Spleen (tissue), 11 donors: ENCODE results near the gene KRTAP5-8. TPM values are rescaled to one million over a fixed set of nuclear protein-coding genes. Genes with fewer than 3 reads are reported as not detected.
"Not testable (repeated sequence)": the region's sequence is repeated elsewhere in the genome, so short reads cannot be mapped to it uniquely, and the experiment has no call there.

Experiments
- DNase-seq: peaks from one replicate; pipeline ENCODE4 v3.0.0-alpha.2; 2020
- H3K27ac ChIP-seq, 8 donors: fragments of 200-600 bp; sonication (generic) in 7 of 8; 1 replicate in 4 of 8; 2 replicates in 4 of 8; pipeline versions ENCODE4 v1.5.0 to v1.8.0; 2016 to 2021; ENCODE audit warnings: inconsistent platforms in 4 of 8, mild to moderate bottlenecking in 4 of 8, moderate library complexity in 1 of 8
- H3K27me3 ChIP-seq, 7 donors: fragments of 200-600 bp; sonication (generic) in 6 of 7; replicated peaks in 1 of 7; 1 replicate in 4 of 7; 2 replicates in 3 of 7; pipeline versions ENCODE4 v1.5.0 to v1.8.0; 2016 to 2021; ENCODE audit warnings: inconsistent platforms in 3 of 7, mild to moderate bottlenecking in 1 of 7
- H3K36me3 ChIP-seq, 6 donors: fragments of 200-600 bp; sonication (generic) in 5 of 6; 1 replicate in 4 of 6; 2 replicates in 2 of 6; pipeline versions ENCODE4 v1.5.0 to v1.8.0; 2016 to 2021; ENCODE audit warnings: inconsistent platforms in 2 of 6
- H3K4me1 ChIP-seq, 6 donors: fragments of 200-600 bp; sonication (generic) in 5 of 6; 1 replicate in 3 of 6; 2 replicates in 3 of 6; pipeline versions ENCODE4 v1.5.0 to v1.8.0; 2016 to 2021; ENCODE audit warnings: inconsistent platforms in 3 of 6
- H3K4me3 ChIP-seq, 8 donors: fragments of 200-600 bp; sonication (generic) in 7 of 8; 1 replicate in 4 of 8; 2 replicates in 4 of 8; pipeline versions ENCODE4 v1.5.0 to v1.8.0; 2016 to 2021; ENCODE audit warnings: inconsistent platforms in 4 of 8, mild to moderate bottlenecking in 4 of 8, moderate library complexity in 2 of 8
- H3K9me3 ChIP-seq, 8 donors: fragments of 200-600 bp; sonication (generic) in 7 of 8; 1 replicate in 4 of 8; 2 replicates in 4 of 8; pipeline versions ENCODE4 v1.5.0 to v1.8.0; 2016 to 2021; ENCODE audit warnings: inconsistent platforms in 4 of 8
- POLR2A ChIP-seq, 3 donors: fragments of 450-650 bp; IDR thresholded peaks; one replicate each; pipeline ENCODE4 v1.5.1; 2017; ENCODE audit warnings: antibody characterized with exemption in 3 of 3, mild to moderate bottlenecking in 1 of 3
- POLR2AphosphoS5 ChIP-seq, 3 donors: sonication (generic); formaldehyde crosslinking; IDR thresholded peaks; one replicate each; pipeline ENCODE4 v1.5.1; 2017; ENCODE audit warnings: antibody characterized with exemption in 3 of 3
- WGBS, 5 donors: extraction: QIAGEN DNeasy Blood & Tissue Kit in 3 of 5; methylation state at CpG; one replicate each; pipeline versions ENCODE4 v1.1.5 to v1.1.7; 2013 to 2018; 5-methylcytosine and 5-hydroxymethylcytosine counted together
- intact Hi-C: fragments of 100-400 bp; cut with DNase I; formaldehyde crosslinking; loops from one replicate; pipeline ENCODE4 v1.15.0; 2023; ENCODE audit warnings: low total_unique reads
- polyA plus RNA-seq, 3 donors: library from polyadenylated mRNA; stranded (reverse); fragments of 200-250 nt; gene quantifications; one replicate each; pipeline ENCODE4 v1.2.1, GENCODE V29; 2013
- total RNA-seq, 7 donors: library from RNA; depleted of rRNA in 3 of 7; stranded (reverse); fragments of >200 nt in 3 of 7; fragmentation: NEBNext Ultra II Directional in 4 of 7; extraction: Animal tissue kit (Norgen Biotek cat#: 25700) in 4 of 7; gene quantifications; one replicate each; pipeline versions ENCODE4 v1.1.0 to v1.2.1, GENCODE V29; 2016 to 2021
- TF ChIP-seq, protein P1 (sequence below), 11 experiments: fragments of 200-600 bp in 7 of 11; fragments of 450-650 bp in 4 of 11; sonication (generic) in 4 of 11; IDR thresholded peaks in 8 of 11; conservative IDR thresholded peaks in 3 of 11; 1 replicate in 7 of 11; 2 replicates in 4 of 11; pipeline versions ENCODE4 v1.4.0 to v1.8.0; 2016 to 2021; ENCODE audit warnings: antibody characterized with exemption in 11 of 11, inconsistent platforms in 4 of 11, mild to moderate bottlenecking in 1 of 11
- donor health status: healthy with polysubstance abuse.
- donor health status: DM: no; HTN: no; CAD: no; lungs with moderate emphysema.
- donor health status: DM: no; HTN: no; CAD: no.
- donor health status: Bipolar disorder and iron deficiency.
- donor health status: healthy.
- donor health status: DM: no; HTN: no; CAD: no.
- donor health status: DM: yes; HTN: yes; CAD: no.

KRTAP5-8 gene
- total and polyA plus RNA-seq, 10 donors = 0.09 to 0.63 (median 0.25) TPM; not detected in 4

DNA sequence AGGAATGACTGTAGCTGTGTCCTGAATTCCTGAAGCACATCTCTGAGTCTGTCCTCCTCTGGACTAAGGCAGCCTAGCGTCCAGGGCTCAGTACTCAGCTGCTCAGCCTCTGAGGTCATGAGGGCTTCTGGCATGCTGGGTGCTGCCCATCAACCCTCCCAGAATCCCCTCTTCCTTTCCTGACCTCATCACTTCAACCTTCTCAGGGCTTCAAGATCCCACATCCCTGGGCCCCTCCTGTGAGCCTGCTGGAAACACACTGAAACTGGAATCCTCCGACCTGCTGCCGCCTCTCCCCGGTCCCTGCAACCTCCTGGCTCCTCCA, 803 bp downstream of the KRTAP5-8 start:
- Histone ChIP-seq H3K27me3 (no peaks in the 10 kb centered on the region), H3K9me3 (peaks cover 0 to 11% (median 0%) of the 10 kb centered on the region in 8 donors), H3K36me3 (no peaks in the 10 kb centered on the region), H3K4me3 (no peak overlapping the region), H3K27ac (no peak overlapping the region), H3K4me1 (peaks cover 0 to 3% (median 0%) of the 10 kb centered on the region in 6 donors)
- no peak for DNase-seq
- 82 to 94% (median 89%) methylated on average over 4 of the region's 4 CpGs for WGBS, 5 donors
- TF ChIP-seq, protein P1, sequence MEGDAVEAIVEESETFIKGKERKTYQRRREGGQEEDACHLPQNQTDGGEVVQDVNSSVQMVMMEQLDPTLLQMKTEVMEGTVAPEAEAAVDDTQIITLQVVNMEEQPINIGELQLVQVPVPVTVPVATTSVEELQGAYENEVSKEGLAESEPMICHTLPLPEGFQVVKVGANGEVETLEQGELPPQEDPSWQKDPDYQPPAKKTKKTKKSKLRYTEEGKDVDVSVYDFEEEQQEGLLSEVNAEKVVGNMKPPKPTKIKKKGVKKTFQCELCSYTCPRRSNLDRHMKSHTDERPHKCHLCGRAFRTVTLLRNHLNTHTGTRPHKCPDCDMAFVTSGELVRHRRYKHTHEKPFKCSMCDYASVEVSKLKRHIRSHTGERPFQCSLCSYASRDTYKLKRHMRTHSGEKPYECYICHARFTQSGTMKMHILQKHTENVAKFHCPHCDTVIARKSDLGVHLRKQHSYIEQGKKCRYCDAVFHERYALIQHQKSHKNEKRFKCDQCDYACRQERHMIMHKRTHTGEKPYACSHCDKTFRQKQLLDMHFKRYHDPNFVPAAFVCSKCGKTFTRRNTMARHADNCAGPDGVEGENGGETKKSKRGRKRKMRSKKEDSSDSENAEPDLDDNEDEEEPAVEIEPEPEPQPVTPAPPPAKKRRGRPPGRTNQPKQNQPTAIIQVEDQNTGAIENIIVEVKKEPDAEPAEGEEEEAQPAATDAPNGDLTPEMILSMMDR (IDR thresholded peaks at IDR 0.05 in 8 of 11, conservative IDR thresholded peaks at IDR 0.05 in 3 of 11) = no peak
- TF ChIP-seq POLR2AphosphoS5 (IDR thresholded peaks at IDR 0.05) (no peak), POLR2A (IDR thresholded peaks at IDR 0.05) (no peak)
- intact Hi-C loops = no loop called here

DNA sequence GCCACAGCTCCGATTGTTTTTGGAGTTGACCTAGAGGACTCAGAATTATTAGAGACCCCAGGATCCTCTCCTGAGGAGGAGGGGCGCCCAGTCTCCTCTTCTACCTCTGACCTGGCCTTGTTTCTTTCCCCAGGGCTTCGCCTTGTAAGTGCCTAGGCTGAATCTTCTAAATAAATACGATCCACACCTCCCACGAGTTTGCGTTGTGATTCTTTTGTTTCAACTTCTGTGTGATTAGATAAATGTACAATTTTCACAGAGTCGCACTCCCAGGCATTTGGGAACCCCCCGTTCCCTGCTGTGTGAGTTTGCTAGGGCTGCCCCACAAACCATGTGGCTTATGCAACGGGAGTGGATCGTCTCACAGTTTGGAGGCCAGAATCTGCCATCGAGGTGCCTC, 1.2 kb downstream of the KRTAP5-8 start:
- TF ChIP-seq POLR2AphosphoS5 (IDR thresholded peaks at IDR 0.05) (no peak), POLR2A (IDR thresholded peaks at IDR 0.05) (no peak)
- TF ChIP-seq, protein P1 (IDR thresholded peaks at IDR 0.05 in 8 of 11, conservative IDR thresholded peaks at IDR 0.05 in 3 of 11) = no peak
- no peaks in the 10 kb centered on the region for H3K36me3 ChIP-seq
- H3K27me3 ChIP-seq = no peaks in the 10 kb centered on the region
- no peak for DNase-seq
- intact Hi-C loops = no loop called here
- peaks cover 0 to 11% (median 0%) of the 10 kb centered on the region in 8 donors for H3K9me3 ChIP-seq
- H3K4me1 ChIP-seq = peaks cover 0 to 7% (median 0%) of the 10 kb centered on the region in 6 donors
- WGBS, 5 donors = 81 to 90% (median 85%) methylated on average over 11 of the region's 11 CpGs
- no peak overlapping the region for H3K4me3 ChIP-seq
- no peak overlapping the region for H3K27ac ChIP-seq

DNA sequence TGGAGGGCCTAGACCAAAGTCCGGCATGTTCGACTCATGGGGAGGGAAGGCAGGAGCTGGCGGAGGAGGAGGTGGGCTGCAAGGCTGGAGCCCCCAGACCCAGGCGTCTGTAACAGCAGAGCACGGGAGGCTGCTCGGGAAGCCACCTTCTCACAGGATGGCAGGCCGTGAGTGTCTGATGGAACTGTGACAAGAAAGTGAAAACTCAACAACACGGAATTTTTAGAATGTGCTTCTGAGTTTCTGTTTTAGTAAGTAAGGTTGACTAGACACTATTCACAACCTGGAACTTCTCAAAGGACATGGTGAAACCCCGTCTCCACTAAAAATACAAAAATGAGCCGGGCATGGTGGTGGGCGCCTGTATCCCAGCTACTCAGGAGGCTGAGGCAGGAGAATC, 2.1 kb downstream of the KRTAP5-8 start:
- H3K4me3 ChIP-seq, H3K27me3 ChIP-seq, intact Hi-C loops, DNase-seq, H3K27ac ChIP-seq, H3K36me3 ChIP-seq: not testable (repeated sequence)
- Histone ChIP-seq H3K9me3 (peaks cover 0 to 11% (median 0%) of the 10 kb centered on the region in 8 donors), H3K4me1 (peaks cover 0 to 11% (median 0%) of the 10 kb centered on the region in 6 donors)
- WGBS, 5 donors = 85 to 91% (median 86%) methylated on average over 11 of the region's 11 CpGs

DNA sequence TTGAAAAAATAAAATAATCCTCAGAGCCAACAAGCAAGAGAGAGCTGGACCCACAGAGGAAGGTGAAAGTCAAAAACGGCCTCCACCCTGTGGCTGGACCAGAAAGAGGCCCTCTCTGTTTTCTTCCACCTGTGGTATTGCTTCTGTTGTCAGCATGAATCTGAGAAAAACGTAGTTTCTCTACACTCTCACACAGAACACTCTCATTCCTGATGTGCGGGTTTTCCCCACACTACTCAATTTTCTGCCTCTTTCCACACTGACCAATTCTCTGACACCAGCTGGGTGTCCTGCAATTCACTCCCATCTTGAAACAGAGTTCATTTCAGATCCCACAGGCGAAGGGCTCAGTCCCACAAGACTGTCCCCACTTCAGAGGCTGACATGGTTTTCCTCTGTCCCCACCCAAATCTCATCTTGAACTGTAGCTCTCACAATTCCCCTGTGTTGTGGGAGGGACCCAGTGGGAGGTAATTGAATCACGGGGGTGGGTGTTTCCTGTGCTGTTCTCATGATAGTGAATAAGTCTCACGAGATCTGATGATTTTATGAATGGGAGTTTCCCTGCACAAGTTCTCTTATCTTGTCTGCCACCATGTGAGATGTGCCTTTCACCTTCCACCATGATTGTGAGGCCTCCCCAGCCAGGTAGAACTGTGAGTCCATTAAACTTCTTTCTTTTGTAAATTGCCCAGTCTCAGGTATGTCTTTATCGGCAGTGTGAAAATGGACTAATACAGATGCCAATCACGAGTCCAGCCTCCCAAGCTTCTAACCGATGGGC, 2.9 kb downstream of the KRTAP5-8 start:
- H3K27ac ChIP-seq, H3K36me3 ChIP-seq, intact Hi-C loops, DNase-seq, H3K27me3 ChIP-seq, H3K4me3 ChIP-seq: not testable (repeated sequence)
- Histone ChIP-seq H3K4me1 (peaks cover 0 to 11% (median 0%) of the 10 kb centered on the region in 6 donors), H3K9me3 (peaks cover 0 to 11% (median 0%) of the 10 kb centered on the region in 8 donors)
- WGBS, 5 donors = 80 to 91% (median 82%) methylated on average over 9 of the region's 9 CpGs

DNA sequence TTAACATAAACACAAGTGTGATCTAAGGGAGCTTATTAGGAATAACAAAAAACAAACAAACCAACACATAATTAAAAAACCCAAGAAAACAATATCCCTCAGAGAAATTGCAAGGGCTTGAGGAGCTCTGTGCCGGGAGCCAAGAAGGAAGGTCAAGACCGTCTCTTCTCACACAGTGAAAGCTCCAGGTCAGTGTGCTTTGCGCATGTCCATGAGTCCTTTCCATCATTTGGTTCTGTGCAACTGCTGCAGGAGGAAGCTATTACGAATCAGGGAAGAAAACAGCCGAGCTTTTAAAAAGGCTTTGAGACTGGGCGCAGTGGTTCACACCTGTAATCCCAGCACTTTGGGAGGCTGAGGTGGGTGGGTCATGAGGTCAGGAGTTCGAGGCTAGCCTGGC, 4.6 kb downstream of the KRTAP5-8 start:
- WGBS, 5 donors = 80 to 95% (median 85%) methylated on average over 7 of the region's 7 CpGs

More for the DNA sequence above, 4.6 kb downstream of the KRTAP5-8 start:
- TF ChIP-seq, protein P1 (IDR thresholded peaks at IDR 0.05 in 8 of 11, conservative IDR thresholded peaks at IDR 0.05 in 3 of 11) = no peak
- TF ChIP-seq POLR2A (IDR thresholded peaks at IDR 0.05) (no peak), POLR2AphosphoS5 (IDR thresholded peaks at IDR 0.05) (no peak)
- H3K9me3 ChIP-seq = peaks cover 0 to 11% (median 0%) of the 10 kb centered on the region in 8 donors
- peaks cover 0 to 11% (median 0%) of the 10 kb centered on the region in 6 donors for H3K4me1 ChIP-seq
- no peaks in the 10 kb centered on the region for H3K36me3 ChIP-seq
- no peak overlapping the region for H3K27ac ChIP-seq
- H3K27me3 ChIP-seq = no peaks in the 10 kb centered on the region
- H3K4me3 ChIP-seq = no peak overlapping the region
- no peak for DNase-seq
- intact Hi-C loops = no loop called here
